GM19438 (cell line): ENCODE results near the gene DRC1.
"Not testable (repeated sequence)": the region's sequence is repeated elsewhere in the genome, so short reads cannot be mapped to it uniquely, and the experiment has no call there.

Source experiments
- ATAC-seq: cut with Tn5 transposase; IDR thresholded peaks from one replicate; pipeline ENCODE4 v1.9.1; 2021; ENCODE audit warnings: low read depth; ENCODE audit not compliant: unreplicated experiment

Gene DRC1

GRCh38 chr2:26401739-26402541, at the start of gene DRC1:
Gene DRC1 (plus strand): TSS chr2:26401920. CDS start chr2:26401990, 70 bp downstream.
- no peak for ATAC-seq

- no peak for ATAC-seq
These were observed 48.8 kb upstream of the DRC1 start for GRCh38 chr2:26352892-26353291.

DNA sequence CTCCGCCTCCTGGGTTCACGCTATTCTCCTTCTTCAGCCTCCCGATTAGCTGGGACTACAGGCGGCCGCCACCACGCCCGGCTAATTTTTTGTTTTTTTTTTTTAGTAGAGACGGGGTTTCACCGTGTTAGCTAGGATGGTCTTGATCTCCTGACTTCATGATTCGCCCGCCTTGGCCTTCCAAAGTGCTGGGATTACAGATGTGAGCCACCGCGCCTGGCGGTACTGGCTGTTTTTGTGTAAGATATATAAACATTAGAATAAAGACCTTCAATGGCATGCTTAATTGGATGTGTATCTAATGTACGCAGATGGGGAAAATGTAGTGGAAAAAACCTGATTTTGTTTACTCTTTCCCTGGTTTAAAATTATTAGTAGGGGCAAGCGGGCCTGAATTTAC, 47.3 kb upstream of the DRC1 start:
- not testable (repeated sequence) for ATAC-seq

DNA sequence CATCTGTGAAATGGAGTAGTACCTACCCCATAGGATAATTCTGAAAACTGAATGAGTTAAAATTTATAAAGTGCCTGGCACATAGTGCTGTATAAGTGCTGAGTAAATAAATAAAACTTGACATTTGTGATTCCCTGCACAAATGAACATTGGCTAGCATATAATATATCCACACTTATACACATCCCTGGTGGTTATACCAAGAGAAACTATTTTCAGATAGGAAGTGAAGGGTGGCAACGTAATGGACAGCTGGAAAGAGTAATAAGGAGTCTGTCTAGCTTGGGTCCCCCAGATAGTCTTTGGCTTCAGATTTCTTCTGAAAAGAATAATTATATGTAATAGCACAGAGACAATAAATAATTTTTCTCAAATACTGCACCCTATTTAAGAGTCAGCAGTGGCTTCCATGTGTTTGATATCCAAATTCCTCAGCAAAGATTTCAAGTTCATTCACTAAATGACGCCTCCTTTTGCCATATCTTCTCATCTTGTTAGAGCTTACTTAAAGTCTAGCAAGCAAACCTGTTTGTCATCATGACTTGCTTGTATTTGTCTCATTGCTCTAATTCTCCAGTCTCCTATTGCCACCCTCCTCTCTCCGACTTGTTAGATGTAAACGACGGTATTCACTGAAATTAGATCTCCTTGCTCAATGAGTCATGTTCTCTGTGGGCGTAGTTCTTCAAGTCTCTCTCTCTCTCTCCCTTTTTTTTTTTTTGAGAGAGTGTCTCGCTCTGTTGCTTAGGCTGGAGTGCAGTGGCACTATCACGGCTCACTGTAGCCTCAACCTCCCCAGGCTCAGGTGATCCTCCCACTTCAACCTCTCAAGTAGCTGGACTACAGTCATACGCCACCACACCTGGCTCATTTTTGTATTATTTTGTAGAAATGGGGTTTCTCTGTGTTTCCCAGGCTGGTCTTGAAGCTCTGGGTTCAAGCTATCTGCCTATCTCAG, 46.4 kb upstream of the DRC1 start:
- no peak for ATAC-seq

- no peak for ATAC-seq
These were observed 45.6 kb upstream of the DRC1 start for GRCh38 chr2:26356111-26356510.

DNA sequence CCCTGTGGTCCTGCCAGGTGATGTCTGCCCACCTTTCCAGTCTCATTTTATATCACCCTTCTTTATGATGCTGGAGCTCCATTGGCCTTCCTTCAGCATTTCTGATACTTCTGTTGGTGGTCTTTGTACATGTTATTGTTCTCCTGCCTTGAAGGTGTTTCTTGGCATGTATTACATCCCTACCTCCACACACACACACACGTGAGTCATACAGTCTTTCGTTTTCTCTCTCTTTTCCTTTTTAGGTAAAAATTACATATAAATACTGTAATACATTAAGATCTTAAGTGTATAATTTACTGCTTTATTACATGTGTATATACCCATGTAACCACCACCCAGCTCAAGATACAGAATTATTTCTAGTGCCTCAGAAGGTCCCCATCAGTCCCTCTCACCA, 44.9 kb upstream of the DRC1 start:
- ATAC-seq: no peak

DNA sequence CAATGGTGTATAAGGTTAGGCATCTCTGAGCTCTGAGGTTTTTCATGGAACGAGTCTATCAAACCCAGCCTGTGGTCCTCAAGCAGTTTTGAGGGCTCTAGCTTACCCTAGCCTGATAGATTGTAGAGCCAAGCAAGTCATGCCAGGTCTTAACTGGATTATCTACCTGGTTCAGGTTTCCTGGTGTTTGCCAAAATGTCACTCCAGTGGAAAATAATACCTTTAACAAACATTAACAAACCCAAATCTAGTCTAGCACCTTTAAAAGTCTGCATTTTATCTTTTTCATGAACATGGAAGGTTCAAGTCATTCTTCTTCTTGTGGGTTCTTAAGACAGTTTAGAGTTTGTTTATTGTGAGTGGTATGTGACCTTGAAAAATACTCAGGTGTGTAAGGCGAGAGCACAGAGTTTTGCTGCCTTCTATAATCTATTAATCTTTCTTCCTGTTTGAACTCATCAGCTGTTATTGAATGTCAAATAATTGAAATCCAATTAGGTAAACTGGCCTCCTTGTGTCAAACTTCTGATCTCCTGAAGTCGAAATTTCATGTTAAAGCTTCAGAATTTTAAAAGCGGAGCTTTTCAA, 41.7 kb upstream of the DRC1 start:
- ATAC-seq: no peak

- no peak for ATAC-seq
These were observed 38.4 kb upstream of the DRC1 start for GRCh38 chr2:26363323-26363722.

GRCh38 chr2:26363958-26364357, 37.8 kb upstream of the DRC1 start:
- ATAC-seq: no peak

GRCh38 chr2:26364669-26365068, 37.1 kb upstream of the DRC1 start:
- ATAC-seq: no peak

DNA sequence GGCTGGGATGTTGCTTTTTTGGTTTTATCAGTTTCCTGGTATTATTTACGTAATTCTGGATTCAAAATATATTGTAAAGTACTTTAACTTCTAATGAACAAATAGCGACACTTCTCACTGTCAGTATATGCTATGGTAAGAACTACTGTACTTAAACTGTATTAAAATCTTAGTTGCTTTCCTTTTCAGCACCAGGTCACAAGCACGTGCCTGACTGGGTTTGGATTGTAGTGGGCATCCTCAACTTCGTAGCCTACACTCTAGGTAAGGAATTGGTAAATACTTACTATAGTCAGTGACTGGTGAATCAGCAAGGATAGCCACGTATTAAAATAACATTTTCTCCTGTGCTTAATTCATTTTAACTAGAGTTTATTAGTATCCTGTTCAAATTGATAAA, 34.8 kb upstream of the DRC1 start:
- no peak for ATAC-seq

DNA sequence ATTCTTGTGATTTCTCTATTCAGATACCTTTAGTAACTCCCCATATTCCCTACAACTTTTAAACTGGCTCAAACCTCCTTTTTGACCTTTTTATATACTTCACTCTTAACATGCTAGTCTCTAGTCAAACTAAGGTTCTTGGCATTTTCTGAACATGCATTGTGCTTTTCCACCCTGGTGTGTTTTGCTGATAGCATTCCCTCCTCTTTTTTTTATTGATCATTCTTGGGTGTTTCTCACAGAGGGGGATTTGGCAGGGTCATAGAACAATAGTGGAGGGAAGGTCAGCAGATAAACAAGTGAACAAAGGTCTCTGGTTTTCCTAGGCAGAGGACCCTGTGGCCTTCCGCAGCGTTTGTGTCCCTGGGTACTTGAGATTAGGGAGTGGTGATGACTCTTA, 32.1 kb upstream of the DRC1 start:
- ATAC-seq: not testable (repeated sequence)

GRCh38 chr2:26370909-26371308, 30.8 kb upstream of the DRC1 start:
- not testable (repeated sequence) for ATAC-seq

DNA sequence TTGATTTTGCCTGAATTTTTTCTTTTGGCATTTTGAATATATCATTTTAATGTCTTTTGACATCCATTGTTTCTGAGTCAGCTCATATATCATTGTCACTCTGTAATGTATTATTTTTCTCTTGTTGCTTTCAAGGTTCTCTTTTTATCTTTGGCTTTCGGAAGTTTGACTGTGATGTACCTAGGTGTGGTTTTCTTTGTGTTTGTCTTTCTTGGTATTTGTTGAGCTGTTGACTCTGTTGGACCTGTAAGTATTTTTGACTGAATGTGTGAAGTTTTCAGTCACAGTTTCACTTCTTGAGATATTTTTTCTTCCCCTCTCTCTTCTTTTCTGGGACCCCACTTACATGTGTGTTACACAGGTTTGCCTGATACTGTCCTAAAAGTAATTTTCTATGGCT, 24.9 kb upstream of the DRC1 start:
- no peak for ATAC-seq

DNA sequence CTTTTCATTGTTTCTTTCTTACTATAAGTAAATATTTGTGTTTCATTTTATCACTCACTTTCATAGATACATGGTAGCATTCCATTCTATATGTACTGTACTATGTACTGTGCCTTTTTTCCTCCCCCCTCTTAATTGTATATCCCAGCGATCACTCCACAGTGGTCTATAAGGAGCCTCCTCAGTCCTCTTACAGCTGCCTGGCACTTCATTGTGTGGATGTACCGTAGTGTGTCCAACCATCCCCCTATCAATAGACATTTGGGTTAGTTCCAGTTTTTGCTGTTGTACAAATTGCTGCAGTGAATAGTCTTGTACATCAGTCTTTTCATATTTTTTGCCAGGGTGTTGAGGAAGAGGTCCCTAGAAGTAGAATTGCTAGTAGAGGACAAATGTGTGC, 21.4 kb upstream of the DRC1 start:
- ATAC-seq: no peak

DNA sequence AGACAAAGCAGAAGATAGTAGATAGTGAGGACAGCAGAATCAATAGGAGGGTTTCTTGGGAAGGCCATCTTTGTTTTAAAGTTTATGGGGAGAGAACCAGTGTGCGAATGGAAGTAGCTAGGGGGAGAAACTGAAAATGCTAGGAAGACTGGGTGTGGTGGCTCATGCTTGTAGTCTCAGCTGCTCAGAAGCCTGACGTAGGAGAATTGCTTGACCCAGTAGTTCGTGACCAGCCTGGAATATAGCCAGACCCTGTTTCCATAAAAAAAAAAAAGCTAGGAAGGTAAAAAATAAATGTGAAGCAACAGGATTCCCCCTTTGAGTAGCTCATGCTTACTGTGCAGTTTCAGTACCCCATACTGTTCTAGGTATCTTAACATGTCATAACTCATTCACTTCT, 19.2 kb upstream of the DRC1 start:
- no peak for ATAC-seq

- no peak for ATAC-seq
These were observed 17.5 kb upstream of the DRC1 start for GRCh38 chr2:26384183-26384582.

DNA sequence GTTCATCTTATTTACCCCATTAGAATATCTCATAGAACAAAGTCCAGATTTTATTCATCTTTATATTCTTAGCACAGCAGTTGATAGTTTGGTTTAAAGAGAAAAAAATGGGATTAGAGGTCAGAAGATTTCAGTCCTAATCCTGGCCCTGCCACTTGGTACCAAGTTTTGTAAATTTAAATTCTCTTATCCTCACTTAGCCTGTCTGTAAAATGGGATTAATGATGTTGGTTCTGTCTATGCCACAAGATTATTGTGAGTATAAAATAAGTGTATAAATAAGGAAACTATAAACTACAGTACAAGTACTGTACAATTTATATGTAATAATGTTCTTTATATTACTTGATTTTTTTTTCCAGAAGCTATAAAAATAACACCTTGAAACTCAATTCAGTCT, 17.1 kb upstream of the DRC1 start:
- ATAC-seq: no peak

DNA sequence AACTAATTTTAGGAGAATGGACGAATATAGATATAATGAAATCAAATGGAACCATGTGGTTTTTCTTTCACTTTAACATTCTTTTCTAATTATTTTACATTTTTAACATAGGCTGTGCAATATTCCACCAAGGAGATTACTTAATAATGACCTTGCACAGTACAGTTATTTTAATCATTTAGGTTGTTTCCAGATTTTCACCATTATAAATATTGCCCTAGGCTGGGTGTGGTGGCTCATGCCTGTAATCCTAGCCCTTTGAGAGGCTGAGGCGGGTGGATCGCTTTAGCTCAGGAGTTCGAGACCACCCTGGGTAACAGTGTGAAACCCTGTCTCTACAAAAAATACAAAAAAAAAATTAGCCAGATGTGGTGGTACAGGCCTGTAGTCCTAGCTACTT, 14.5 kb upstream of the DRC1 start:
- no peak for ATAC-seq

DNA sequence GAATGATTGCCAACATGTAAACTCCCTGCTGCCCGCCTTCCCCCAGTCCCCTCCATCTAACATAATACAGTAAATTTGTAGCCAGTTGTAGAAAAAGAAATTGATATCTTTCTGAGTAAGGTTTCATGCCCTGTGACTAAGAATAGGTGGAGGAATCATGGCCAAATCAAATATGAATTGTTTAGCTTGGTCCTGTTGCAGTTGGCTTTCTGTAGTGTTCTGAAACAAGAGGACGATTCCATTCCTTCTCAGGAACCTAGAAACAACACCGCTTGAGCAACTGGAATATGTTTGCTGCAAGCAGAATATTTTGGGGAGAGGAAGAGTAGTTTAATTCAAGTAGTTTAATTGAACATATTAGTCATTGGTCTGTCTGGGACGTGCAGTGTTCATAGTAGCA, 7.0 kb upstream of the DRC1 start:
- no peak for ATAC-seq

GRCh38 chr2:26395394-26395793, 6.3 kb upstream of the DRC1 start:
- no peak for ATAC-seq
